HL-60 (cell line): Measurements from ENCODE around the gene PTPRT.

Experiments used
- DNase-seq, 2 experiments: peaks; one replicate each; pipeline ENCODE4 v3.0.0-alpha.2; 2010 to 2020; ENCODE audit warnings: low read depth in 1 of 2, low spot score in 1 of 2
- H3K27ac ChIP-seq: fragments of 250-450 bp; sonication (Bioruptor Pico); replicated peaks from 2 replicates; pipeline ENCODE4 v1.5.1; 2020; ENCODE audit warnings: mild to moderate bottlenecking, moderate library complexity
- H3K27me3 ChIP-seq: fragments of 250-450 bp; sonication (Bioruptor Pico); 2 replicates; pipeline ENCODE4 v1.5.1; 2021; ENCODE audit warnings: mild to moderate bottlenecking, moderate library complexity; ENCODE audit not compliant: insufficient read depth, poor library complexity, severe bottlenecking
- H3K4me3 ChIP-seq: replicated peaks from 2 replicates; pipeline ENCODE4 v1.5.1; 2011; ENCODE audit warnings: mild to moderate bottlenecking, control low read depth, low read length; ENCODE audit not compliant: insufficient read depth
- GABPA ChIP-seq: IDR thresholded peaks from 2 replicates; pipeline ENCODE4 v1.6.1; 2012; ENCODE audit warnings: low read depth
- POLR2AphosphoS5 ChIP-seq: IDR thresholded peaks from 2 replicates; pipeline ENCODE4 v1.6.1; 2012; ENCODE audit warnings: low read depth
- SPI1 ChIP-seq: IDR thresholded peaks from 2 replicates; pipeline ENCODE4 v1.6.1; 2012; ENCODE audit warnings: low read depth, mild to moderate bottlenecking, borderline replicate concordance
- TF ChIP-seq, protein P1 (sequence below): IDR thresholded peaks from one replicate; pipeline ENCODE4 v1.5.1; 2011; ENCODE audit warnings: low read length, control low read depth, inconsistent platforms; ENCODE audit not compliant: insufficient read depth
- TF ChIP-seq, protein P2 (sequence below): IDR thresholded peaks from 2 replicates; pipeline ENCODE4 v1.6.1; 2012; ENCODE audit warnings: low read depth; ENCODE audit not compliant: insufficient replicate concordance

PTPRT gene

GRCh38 chr20:42945234-42945994 is 244.3 kb downstream of the PTPRT start:
- TF ChIP-seq SPI1 (no peak), GABPA (no peak)
- TF ChIP-seq, protein P1, sequence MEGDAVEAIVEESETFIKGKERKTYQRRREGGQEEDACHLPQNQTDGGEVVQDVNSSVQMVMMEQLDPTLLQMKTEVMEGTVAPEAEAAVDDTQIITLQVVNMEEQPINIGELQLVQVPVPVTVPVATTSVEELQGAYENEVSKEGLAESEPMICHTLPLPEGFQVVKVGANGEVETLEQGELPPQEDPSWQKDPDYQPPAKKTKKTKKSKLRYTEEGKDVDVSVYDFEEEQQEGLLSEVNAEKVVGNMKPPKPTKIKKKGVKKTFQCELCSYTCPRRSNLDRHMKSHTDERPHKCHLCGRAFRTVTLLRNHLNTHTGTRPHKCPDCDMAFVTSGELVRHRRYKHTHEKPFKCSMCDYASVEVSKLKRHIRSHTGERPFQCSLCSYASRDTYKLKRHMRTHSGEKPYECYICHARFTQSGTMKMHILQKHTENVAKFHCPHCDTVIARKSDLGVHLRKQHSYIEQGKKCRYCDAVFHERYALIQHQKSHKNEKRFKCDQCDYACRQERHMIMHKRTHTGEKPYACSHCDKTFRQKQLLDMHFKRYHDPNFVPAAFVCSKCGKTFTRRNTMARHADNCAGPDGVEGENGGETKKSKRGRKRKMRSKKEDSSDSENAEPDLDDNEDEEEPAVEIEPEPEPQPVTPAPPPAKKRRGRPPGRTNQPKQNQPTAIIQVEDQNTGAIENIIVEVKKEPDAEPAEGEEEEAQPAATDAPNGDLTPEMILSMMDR: no peak
- TF ChIP-seq, protein P2, sequence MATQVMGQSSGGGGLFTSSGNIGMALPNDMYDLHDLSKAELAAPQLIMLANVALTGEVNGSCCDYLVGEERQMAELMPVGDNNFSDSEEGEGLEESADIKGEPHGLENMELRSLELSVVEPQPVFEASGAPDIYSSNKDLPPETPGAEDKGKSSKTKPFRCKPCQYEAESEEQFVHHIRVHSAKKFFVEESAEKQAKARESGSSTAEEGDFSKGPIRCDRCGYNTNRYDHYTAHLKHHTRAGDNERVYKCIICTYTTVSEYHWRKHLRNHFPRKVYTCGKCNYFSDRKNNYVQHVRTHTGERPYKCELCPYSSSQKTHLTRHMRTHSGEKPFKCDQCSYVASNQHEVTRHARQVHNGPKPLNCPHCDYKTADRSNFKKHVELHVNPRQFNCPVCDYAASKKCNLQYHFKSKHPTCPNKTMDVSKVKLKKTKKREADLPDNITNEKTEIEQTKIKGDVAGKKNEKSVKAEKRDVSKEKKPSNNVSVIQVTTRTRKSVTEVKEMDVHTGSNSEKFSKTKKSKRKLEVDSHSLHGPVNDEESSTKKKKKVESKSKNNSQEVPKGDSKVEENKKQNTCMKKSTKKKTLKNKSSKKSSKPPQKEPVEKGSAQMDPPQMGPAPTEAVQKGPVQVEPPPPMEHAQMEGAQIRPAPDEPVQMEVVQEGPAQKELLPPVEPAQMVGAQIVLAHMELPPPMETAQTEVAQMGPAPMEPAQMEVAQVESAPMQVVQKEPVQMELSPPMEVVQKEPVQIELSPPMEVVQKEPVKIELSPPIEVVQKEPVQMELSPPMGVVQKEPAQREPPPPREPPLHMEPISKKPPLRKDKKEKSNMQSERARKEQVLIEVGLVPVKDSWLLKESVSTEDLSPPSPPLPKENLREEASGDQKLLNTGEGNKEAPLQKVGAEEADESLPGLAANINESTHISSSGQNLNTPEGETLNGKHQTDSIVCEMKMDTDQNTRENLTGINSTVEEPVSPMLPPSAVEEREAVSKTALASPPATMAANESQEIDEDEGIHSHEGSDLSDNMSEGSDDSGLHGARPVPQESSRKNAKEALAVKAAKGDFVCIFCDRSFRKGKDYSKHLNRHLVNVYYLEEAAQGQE: no peak
- Histone ChIP-seq H3K27me3 (no peaks in the 10 kb centered on the region), H3K4me3 (no peak overlapping the region), H3K27ac (no peak overlapping the region)
- no peak for DNase-seq

- no peak for TF ChIP-seq SPI1
- no peak for TF ChIP-seq POLR2AphosphoS5
- TF ChIP-seq, protein P1: no peak
- TF ChIP-seq, protein P2: no peak
- TF ChIP-seq GABPA: no peak
- no peak for DNase-seq
- Histone ChIP-seq H3K27me3 (no peaks in the 10 kb centered on the region), H3K4me3 (no peak overlapping the region), H3K27ac (no peak overlapping the region)
Observed at GRCh38 chr20:42941629-42942028, 248.1 kb downstream of the PTPRT start.

GRCh38 chr20:42938441-42939205 is 251.1 kb downstream of the PTPRT start:
- Histone ChIP-seq H3K27me3 (no peaks in the 10 kb centered on the region), H3K4me3 (no peak overlapping the region), H3K27ac (no peak overlapping the region)
- no peak for DNase-seq
- TF ChIP-seq, protein P1: no peak
- no peak for TF ChIP-seq POLR2AphosphoS5
- no peak for TF ChIP-seq GABPA
- TF ChIP-seq, protein P2: no peak
- TF ChIP-seq SPI1: no peak
